OCI-M2 (cell line): ENCODE measurements around the gene RABGAP1L.
"Not testable (repeated sequence)": the region's sequence is repeated elsewhere in the genome, so short reads cannot be mapped to it uniquely, and the experiment has no call there.

Source experiments
- DNase-seq: peaks from one replicate; lab custom pipeline; 2025; ENCODE audit not compliant: unreplicated experiment; lab: John Stamatoyannopoulos, UW

Gene RABGAP1L

GRCh38 chr1:174289644-174290310 is 130.5 kb downstream of the RABGAP1L start:
- no peak for DNase-seq

- DNase-seq: no peak
Observed at GRCh38 chr1:174291059-174291458, 131.7 kb downstream of the RABGAP1L start.

- DNase-seq: no peak
Observed at GRCh38 chr1:174296309-174296708, 137.0 kb downstream of the RABGAP1L start.

GRCh38 chr1:174297351-174297750 is 138.0 kb downstream of the RABGAP1L start:
- DNase-seq: no peak

DNA sequence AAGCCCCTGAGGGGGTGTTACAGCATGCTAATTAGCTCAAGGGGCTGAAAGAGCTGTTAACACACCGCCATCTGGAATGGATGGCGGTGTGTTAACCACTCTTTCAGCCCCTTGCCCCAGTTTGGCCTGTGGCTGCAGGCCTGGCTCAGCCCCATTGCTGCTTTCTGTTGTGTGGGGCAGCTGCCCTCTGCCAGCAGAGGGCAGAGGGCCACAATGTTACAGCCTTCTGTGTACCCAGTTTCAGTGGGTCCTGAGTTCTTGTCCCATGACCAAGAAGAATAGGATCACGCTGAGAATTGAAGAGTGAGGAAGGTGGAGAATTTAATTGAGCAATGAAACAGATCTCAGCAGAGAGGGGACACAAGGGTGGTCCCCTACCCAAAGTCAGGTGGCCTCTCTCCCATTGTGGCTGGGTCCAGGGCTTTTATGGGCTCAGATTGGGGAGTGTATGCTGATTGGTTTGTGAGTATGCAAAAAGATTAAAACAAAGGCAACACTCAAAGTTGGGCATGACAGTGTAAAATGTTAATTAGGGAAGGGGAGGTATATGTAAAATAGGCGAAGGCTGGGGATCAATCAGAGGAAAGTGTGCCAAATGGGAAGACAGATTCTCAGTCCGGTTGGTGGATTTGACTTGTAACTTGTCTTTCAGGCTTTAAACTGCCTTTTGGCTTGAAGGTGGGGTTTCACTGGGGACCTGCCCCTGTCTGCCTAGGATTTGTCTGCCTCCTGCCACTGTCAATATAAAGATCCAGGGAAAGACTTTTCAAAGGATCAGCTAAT is 142.2 kb downstream of the RABGAP1L start:
- no peak for DNase-seq

DNA sequence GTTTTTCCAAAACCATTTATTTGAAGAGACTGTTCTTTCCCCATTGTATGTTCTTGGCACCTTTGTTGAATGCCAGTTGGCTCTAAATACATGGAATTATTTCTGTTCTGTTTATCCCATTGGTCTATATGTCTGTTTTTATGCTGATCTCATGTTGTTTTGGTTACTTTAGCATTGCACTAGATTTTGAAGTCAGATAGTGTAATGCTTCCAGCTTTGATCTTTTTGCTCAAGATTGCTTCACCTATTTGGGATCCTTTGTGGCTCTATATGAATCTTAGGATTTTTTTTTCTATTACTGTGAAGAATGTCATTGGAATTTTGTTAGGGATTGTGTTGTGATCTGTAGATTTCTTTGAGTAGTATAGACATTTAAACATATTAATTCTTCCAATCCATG is 149.3 kb downstream of the RABGAP1L start:
- no peak for DNase-seq

DNA sequence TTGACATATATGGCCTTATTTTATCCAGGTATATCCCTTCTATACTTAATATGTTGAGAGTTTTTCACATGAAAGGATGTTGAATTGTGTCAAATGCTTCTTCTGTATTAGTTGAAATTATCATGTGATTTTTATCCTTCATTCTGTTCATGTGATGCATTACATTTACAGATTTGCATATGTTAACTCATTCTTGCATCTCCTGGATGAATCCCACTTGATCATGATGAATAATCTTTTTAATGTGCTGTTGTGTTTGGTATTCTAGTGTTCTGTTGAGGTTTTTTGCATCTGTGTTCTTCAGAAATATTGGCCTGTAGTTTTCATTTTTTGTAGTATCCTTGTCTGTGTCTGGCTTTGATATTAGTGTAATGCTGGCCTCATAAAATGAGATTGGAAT is 150.2 kb downstream of the RABGAP1L start:
- DNase-seq: no peak

- DNase-seq: no peak
Observed at GRCh38 chr1:174314433-174314832, 155.1 kb downstream of the RABGAP1L start.

DNA sequence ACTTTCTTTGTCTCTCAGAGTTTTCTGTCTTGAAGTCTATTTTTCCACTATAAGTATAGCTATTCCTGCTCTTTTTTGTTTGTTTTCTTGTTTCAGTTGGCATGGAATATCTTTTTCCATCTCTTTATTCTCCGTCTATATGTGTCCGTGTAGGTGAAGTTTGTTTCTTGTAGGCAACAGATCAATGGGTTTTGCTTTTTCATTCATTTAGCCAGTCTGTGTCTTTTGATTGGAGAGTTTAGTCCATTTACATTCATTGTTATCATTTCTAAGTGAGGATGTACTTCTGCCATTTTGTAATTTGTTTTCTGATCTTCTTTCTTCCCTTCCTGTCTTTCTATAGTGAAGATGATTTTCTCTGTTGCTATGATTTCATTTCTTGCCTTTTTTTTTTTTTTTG is 155.9 kb downstream of the RABGAP1L start:
- DNase-seq: no peak

GRCh38 chr1:174320897-174321296 is 161.6 kb downstream of the RABGAP1L start:
- not testable (repeated sequence) for DNase-seq

GRCh38 chr1:174322202-174322862 is 163.0 kb downstream of the RABGAP1L start:
- no peak for DNase-seq

DNA sequence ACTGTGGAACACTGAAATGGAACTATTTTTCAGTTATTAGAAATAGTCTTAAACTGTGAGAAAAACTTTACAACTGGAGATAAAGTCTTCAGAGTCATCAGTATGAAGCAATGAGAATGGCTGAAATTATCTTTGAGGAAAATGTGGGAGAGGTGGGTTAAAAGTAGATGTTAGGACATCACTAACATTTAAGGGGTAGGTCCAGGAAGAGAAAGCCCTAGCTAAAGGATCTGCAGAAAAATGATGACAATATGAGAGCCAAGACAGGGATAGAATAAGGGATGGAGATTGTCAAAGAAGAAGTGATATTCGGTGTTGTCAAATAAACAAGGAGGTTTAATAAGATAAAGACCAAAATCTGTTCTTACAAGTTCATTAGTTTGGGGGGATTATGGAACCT is 165.2 kb downstream of the RABGAP1L start:
- DNase-seq: no peak

GRCh38 chr1:174324939-174325338 is 165.6 kb downstream of the RABGAP1L start:
- DNase-seq: no peak

- DNase-seq: no peak
Observed at GRCh38 chr1:174326278-174326677, 167.0 kb downstream of the RABGAP1L start.

GRCh38 chr1:174333437-174333836 is 174.1 kb downstream of the RABGAP1L start:
- DNase-seq: no peak

DNA sequence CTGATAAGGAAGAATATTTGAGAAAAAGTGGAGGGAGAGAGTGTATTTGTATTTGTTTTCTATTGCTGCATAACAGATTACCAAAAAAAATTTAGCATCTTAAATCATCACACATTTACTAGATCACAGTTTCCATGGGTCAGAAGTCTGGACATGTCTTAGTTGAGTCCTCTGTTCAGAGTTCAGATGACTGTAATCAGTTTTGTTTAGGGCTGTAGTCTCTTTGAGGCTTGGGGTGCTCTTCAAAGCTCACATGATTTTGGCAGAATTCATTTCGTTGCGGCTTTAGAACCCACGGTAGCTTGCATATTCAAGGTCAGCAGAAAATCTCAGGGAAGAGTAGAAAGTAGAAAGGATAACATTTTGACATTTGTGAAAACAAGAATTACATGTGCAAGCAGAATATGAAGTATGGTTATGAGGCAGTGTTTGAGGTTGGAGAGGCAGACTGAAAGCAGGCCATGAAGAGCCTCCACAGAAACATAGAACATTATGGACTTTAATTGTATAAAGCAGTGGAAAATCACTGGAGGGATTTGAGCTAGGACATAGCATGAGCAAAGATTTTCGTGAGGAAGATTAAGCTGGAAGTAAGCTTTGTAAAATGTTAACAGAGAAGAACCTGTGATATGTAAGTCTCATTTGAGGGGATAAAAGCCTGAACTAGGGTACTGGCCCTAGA is 177.8 kb downstream of the RABGAP1L start:
- no peak for DNase-seq

DNA sequence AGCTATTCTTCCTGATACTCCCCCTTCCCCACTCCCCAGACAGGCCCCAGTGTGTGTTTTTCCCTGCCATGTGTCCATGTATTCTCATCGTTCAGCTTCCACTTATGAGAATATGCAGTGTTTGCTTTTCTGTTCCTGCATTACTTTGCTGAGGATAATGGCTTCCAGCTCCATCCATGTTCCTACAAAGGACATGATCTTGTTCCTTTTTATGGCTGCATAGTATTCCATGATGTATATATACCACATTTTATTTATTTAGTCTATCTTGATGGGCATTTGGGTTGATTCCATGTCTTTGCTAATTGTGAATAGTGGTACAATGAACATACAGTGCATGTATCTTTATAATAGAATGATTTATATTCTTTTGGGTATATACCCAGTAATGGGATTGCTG is 181.1 kb downstream of the RABGAP1L start:
- not testable (repeated sequence) for DNase-seq

- DNase-seq: no peak
Observed at GRCh38 chr1:174344162-174344561, 184.8 kb downstream of the RABGAP1L start.

DNA sequence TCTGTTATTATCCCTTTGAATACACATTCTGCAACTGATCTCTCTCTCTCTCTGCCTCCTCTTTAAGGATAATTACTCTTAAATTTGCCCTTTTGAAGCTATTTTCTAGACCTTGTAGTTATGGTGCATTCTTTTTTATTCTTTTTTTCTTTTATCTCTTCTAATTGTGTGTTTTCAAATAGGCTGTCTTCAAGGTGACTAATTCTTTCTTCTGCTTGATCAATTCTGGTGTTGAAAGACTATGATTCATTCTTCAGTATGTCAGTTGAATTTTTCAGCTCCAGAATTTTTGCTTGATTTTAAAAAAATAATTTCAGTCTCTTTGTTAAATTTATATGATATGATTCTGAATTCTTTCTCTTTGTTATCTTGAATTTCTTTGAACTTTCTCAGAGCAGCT is 192.8 kb downstream of the RABGAP1L start:
- DNase-seq: no peak

GRCh38 chr1:174352883-174353608 is 193.7 kb downstream of the RABGAP1L start:
- DNase-seq: no peak

- DNase-seq: no peak
Observed at GRCh38 chr1:174358344-174358743, 199.0 kb downstream of the RABGAP1L start.
